HG02798 (cell line): Measurements from ENCODE around the gene OGDH.
"Not testable (repeated sequence)": the region's sequence is repeated elsewhere in the genome, so short reads cannot be mapped to it uniquely, and the experiment has no call there.

ENCODE experiments used
- ATAC-seq: cut with Tn5 transposase; IDR thresholded peaks from one replicate; pipeline ENCODE4 v1.9.1; 2021; ENCODE audit warnings: mild to moderate bottlenecking; ENCODE audit not compliant: unreplicated experiment, poor library complexity

OGDH gene

DNA sequence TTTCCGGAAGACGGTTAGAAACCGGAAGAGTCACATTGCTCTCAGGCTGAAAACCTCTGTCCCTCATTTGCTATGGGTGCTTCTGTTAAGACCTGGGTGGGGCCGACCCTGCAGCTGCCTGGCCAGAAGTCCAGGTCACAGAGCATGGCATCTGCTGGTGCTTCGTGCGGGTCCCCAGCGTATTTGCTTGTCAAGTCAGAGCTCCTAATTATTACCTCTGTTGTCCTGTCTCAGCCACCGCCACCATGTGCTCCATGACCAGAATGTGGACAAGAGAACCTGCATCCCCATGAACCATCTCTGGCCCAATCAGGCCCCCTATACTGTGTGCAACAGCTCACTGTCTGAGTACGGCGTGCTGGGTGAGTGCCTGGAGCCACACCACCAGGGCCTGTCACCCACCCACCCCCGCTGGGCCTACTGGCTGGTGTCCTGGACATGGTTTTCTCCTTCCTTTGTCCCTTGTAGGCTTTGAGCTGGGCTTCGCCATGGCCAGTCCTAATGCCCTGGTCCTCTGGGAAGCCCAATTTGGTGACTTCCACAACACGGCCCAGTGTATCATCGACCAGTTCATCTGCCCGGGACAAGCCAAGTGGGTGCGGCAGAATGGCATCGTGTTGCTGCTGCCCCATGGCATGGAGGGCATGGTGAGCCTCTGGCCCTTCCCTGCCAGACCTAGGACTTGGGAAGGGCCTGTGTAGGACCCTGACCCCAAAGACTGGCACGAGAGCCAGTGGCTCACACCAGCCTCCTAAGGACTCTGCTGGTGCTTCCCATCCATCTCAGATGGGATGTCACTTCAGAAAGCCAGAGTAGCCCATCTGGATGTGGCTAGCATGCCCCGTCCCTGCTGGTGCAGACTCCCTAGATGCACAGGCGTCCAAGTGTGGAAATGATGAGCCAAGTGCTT lies 91.0 kb downstream of the OGDH start:
- no peak for ATAC-seq

DNA sequence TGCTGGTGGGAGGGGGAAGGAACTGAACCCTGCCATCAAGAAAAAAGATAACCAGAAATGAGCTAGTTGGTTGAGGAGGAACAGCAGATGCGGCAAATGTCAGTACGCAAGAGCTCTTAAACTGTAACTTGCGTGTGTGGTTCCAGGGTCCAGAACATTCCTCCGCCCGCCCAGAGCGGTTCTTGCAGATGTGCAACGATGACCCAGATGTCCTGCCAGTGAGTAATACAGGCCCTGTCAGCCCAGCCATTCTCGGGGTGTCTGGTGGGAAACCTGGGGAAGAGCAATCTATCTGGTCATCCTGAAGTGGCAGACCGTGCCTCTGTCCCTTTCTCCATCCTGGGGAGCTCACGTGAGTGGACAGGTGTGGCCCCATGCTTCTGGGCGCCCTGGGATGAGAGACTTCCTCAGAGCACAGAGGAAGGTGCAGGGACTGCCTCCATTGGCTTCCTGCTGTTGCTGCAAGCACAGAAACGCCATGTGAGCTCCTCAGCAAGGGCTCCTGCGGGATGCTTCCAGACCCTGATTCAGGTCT lies 91.7 kb downstream of the OGDH start:
- no peak for ATAC-seq

DNA sequence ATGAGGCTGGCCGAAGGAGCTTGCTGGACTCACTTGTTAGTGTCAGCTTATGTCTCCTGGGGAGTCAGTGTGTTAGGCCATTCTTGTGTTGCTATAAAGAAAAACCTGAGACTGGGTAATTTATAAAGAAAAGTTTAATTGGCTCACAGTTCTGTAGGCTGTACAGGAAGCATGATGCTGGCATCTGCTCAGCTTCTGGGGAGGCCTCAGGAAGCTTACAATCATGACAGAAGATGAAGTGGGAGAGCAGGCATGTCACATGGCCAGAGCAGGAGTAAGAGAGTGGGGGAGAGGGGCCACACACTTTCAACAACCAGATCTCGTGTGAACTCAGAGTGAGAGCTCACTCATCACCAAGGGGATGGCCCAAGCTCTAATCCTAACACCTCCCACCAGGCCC lies 93.2 kb downstream of the OGDH start:
- not testable (repeated sequence) for ATAC-seq

DNA sequence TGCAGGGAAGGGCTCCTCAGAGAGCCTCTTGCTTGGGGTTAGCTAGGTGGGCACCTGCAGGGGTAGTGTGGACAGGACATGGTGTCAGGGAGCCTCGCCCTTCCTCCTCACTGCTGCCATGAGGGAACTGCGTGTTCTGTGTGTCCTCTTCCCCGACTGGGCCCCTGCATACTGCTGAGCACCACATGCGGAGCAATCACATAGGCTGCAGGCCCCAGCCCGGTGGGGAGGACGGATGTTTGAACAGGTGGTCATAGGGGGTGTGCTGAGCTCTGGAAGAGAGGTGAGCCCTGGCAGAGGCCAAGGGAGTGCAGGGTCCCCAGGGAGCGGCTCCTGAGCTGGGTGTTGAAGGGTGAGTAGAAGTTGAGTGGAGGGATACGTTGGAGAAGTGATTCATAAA lies 93.9 kb downstream of the OGDH start:
- ATAC-seq = no peak

- ATAC-seq = not testable (repeated sequence)
Measured at GRCh38 chr7:44703391-44703790, 97.0 kb downstream of the OGDH start.

- ATAC-seq = no peak
Measured at GRCh38 chr7:44703921-44704320, 97.5 kb downstream of the OGDH start.

DNA sequence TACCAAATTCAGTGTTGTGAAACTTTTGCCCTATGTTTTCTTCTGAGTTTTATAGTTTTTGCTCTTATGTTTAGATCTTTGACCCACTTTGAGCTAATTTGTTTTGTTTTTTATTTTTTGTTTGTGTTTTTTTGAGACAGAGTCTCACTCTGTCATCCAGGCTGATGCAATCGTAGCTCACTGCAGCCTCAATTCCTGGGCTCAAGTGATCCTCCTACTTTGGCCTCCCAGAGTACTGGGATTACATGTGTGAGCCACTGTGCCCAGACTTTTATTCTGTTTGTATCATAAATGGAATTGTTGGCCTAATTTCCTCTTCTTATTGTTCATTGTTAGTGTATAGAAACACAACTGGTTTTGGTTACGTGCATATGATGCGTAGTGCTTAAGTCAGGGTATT lies 99.0 kb downstream of the OGDH start:
- no peak for ATAC-seq

DNA sequence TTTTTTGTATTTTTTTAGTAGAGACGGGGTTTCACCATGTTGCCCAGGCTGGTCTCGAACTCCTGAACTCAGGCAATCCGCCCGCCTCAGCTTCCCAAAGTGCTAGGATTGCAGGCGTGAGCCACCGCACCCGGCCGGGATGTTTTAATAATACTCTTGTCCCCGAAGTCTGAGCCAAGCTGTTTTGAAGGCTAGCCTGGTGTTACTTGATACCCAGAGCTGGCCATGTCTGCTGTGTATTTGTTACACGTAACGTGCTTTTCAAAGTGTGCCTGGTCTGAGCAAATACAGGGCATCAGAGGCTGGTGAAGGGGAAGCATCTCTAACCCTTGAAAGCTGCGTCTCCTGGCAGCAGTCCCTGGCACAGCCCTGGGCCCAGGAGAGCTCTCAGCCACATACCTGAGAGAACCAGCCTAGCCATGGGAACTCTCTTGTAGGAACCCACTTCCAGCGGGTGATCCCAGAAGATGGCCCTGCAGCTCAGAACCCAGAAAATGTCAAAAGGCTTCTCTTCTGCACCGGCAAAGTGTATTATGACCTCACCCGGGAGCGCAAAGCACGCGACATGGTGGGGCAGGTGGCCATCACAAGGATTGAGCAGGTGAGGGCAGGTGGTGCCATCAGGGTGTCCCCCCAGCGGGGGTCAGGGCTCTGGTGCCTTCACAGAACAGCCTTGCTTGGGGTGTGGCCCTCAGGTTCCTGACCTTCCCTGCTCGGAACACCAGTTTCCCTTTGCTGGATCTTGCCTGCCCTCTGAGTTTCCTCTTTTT lies 100.5 kb downstream of the OGDH start:
- no peak for ATAC-seq

GRCh38 chr7:44707558-44708230 lies 101.3 kb downstream of the OGDH start:
- no peak for ATAC-seq

DNA sequence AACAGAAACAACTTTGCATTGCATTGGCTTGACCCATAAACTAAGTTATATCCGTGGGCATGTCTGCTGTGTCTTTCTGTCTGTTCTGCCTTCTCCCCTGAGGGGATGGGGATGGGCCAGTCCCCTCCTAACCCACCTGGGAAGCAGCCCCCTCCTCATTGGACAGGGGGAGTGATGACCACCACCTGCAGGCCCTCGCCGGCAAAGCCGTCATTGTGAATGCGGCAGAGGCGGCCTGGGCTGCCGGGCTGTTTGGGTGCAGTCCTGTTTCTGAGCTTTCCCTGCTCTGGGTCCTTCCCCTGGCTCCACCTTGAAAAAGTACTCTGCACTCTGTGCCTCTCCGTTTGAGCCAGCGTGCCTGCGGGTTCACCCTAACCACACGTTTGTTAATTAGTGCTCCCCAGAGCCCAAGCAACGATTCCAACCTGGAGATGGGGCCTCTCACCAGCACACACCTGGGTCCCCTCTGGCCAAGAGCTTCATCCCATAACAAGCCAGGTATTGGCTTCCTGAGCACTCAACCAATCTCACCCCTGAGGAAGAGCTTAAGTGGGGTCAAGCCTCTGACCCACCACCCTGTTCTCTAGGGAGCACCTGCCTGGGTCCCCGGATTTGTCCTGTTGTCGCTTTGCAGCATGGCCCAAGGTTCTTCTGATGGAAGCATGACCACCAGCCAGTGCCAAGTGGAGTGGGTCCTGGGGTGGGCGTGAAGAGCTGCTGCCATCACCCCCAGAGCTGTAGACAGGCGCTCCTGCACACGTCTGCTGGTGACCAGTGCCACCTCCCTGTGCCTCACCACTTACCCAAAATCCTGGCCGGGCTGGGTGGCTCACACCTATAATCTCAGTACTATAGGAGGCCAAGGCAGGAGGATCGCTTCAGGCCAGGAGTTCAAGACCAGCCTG lies 102.8 kb downstream of the OGDH start:
- ATAC-seq = no peak

GRCh38 chr7:44709945-44710596 lies 103.6 kb downstream of the OGDH start:
- ATAC-seq = no peak

- no peak for ATAC-seq
Measured at GRCh38 chr7:44711528-44711927, 105.1 kb downstream of the OGDH start.

DNA sequence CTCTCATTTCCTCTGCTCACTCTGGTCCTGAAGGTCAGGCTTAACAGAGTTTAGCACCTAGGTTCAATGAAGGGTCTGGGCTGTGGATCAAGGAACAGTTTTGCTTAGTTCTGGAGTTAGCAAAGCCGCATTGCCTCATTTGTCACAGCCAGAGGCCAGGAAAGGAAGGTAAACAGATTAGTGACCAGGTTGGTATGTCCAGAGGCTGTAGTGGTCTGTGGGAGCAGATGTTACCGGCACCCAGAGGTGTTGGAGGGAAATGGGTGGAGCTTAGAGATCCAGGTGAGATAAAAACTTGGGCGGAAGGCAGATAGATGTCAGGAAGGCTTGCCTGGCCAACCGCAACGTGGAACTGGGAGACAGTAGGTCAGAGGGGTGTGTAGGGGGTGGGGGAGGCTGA lies 105.6 kb downstream of the OGDH start:
- ATAC-seq = no peak

GRCh38 chr7:44713141-44713540 lies 106.7 kb downstream of the OGDH start:
- no peak for ATAC-seq

DNA sequence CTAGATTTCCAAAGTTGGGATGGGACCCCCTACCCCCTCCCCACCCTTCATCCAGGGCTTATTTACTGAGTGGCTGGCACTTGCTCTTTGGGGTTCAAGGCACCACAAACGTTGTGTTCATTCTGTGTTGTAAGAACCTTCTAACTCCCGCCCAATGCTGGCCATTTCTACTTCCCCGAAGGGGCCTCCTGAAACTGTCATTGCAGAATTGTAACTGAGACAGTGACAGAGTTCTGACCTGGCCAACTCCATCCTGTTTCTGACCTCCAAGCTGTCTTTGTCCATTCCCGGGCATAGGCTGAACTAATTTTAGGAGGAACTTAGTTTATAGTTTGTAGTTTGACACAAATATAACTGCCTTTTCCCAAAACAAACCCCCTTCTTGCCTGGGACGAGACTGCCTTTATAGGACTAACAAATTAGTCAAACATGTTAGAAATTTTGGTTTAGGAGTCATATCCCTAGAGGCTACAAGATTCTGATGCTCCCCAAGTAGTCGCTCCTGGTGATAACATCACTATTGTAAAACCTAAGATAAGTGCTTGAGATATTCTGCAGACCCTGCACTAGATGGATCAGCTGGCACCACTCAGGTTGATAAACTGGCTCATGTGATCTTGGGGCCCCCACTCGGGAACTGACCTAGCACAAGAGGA lies 107.4 kb downstream of the OGDH start:
- no peak for ATAC-seq

DNA sequence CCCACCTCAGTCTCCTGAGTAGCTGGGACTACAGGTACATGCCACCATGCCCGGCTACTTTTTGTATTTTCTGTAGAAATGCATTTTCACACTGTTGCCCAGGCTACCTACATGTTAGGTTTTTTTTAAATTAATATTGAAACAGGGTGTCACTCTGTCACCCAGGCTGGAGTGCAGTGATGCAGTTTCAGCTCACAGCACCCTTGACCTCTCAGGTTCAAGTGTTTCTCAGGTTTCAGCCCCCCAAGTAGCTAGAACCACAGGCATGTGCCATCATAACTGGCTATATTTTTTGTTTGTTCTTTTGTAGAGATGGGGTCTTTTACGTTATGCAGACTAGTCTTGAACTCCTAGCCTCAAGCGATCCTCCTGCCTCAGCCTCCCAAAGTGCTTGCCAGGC lies 109.8 kb downstream of the OGDH start:
- ATAC-seq = no peak

- no peak for ATAC-seq
Measured at GRCh38 chr7:44720301-44720700, 113.9 kb downstream of the OGDH start.

GRCh38 chr7:44724276-44724675 lies 117.8 kb downstream of the OGDH start:
- ATAC-seq = no peak

DNA sequence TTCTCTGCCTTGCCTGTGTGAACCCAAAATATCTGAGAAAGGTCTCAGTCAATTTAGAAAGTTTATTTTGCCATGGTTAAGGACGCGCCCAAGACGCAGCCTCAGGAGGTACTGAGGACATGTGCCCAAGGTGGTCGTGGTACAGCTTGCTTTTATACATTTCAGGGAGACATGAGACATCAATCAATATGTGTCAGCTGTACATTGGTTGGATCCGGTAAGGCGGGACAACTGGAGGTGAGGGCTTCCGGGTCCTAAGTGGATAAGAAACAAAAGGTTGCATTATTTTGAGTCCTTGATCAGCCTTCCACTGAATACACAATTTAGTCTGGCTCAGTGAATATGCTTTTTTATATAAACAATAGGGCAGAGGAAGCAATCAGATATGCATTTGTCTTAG lies 119.8 kb downstream of the OGDH start:
- ATAC-seq = not testable (repeated sequence)
